ENCODE results near the gene FAM216B.

- TF ChIP-seq CTCF (conservative IDR thresholded peaks at IDR 0.05 in 1 of 2, IDR thresholded peaks at IDR 0.05 in 1 of 2; ENCODE audit: low read depth in 1 of 2, low read length in 2 of 2), result no peak
- TF ChIP-seq EZH2 (IDR thresholded peaks at IDR 0.05; ENCODE audit: low read length, missing control alignments), result no peak
Observed at GRCh38 chr13:42741914-42742313, 39.5 kb upstream of the FAM216B start.

All from fibroblast of lung (primary cell).